Measurements from ENCODE around the gene ZACN. TPM values are rescaled to one million over a fixed set of nuclear protein-coding genes. Genes with fewer than 3 reads are reported as not detected.

The ZACN gene
- polyA plus RNA-seq (2011; rRNA removed) (0.12 TPM in 1 of 2 replicates, not detected in the other), polyA plus RNA-seq (2017; fragmentation: RNase III; extraction: RNeasy Plus Mini Kit Qiagen cat#74134 plus additional on column Dnase treatment) (0.20 to 0.30 TPM (median 0.21 TPM) in 3 replicates), polyA minus RNA-seq (2011; rRNA and poly(A)+ RNA removed) (not detected in 2 replicates)
- polyA plus RNA-seq (2012; cell fraction: cytosol; rRNA removed): 0.03 and 0.04 TPM in 2 replicates
- polyA plus RNA-seq (2012; cell fraction: nucleus; rRNA removed): 0.24 and 0.30 TPM in 2 replicates

- FAIRE-seq (no peak), ATAC-seq (peak in 1 of 2 experiments; percentile 1; a peak in 3 of 6 replicates), DNase-seq (ENCODE audit: low read depth in 1 of 2, low spot score in 1 of 2) (no peak)
- Histone ChIP-seq H3K4me3 (no peak within 1 kb of the TSS), H3K27ac (no peak within 1 kb of the TSS; a peak in 1 of 6 replicates), H3K9me3 (no peaks in the 10 kb centered on the region), H3K4me1 (peaks cover 18% of the 10 kb centered on the region), H3K4me2 (no peak within 1 kb of the TSS)
- ChIA-PET POLR2A (interaction anchor here (0.8 to 1.2 kb wide), 2 partner anchors 17 to 24 kb away, joined by 4 to 5 read pairs; partner anchors contain the start of gene EXOC7), CTCF (interaction anchor here (0.8 to 4.4 kb wide), 6 partner anchors 10 to 74 kb away, joined by 3 to 15 read pairs (median 4); no protein-coding TSS in a partner anchor)
- WGBS (ENCODE audit: missing lambda C conversion rate): 50% methylated on average over 17 of the region's 17 CpGs
- no peak for TF ChIP-seq MAX (IDR thresholded peaks at IDR 0.05)
- TF ChIP-seq NPAS2 (CRISPR knock-in tag; IDR thresholded peaks at IDR 0.05; ENCODE audit: borderline replicate concordance): no peak
- TF ChIP-seq CBX2 (IDR thresholded peaks at IDR 0.05; ENCODE audit: borderline replicate concordance, low read depth): no peak
- no peak for TF ChIP-seq NFE2L2 (conservative IDR thresholded peaks at IDR 0.05; ENCODE audit: low read length)
- no peak for TF ChIP-seq EP300 (IDR thresholded peaks at IDR 0.05)
- TF ChIP-seq TP53 (CRISPR knock-in tag; IDR thresholded peaks at IDR 0.05): no peak
- TF ChIP-seq HOXB13 (CRISPR knock-in tag; IDR thresholded peaks at IDR 0.05; ENCODE audit: low read depth): no peak
These were observed at the start of gene ZACN for GRCh38 chr17:76078860-76079534. Gene ZACN (plus strand): TSS chr17:76079182. CDS start chr17:76079265, 83 bp downstream.

- 83% methylated on average over 20 of the region's 20 CpGs for WGBS (ENCODE audit: missing lambda C conversion rate)
- no peak for DNase-seq (ENCODE audit: low read depth in 1 of 2, low spot score in 1 of 2)
- Histone ChIP-seq H3K4me1 (peaks cover 19% of the 10 kb centered on the region), H3K4me2 (no peak overlapping the region), H3K4me3 (no peak overlapping the region), H3K9me3 (no peaks in the 10 kb centered on the region), H3K27ac (no peak overlapping the region)
- ChIA-PET POLR2A (no interaction called here), CTCF (interaction anchor here (0.7 to 23.8 kb wide), 9 partner anchors 9 to 248 kb away, joined by 3 to 357 read pairs (median 3); partner anchors contain the start of gene GALR2)
- TF ChIP-seq RNF2 (IDR thresholded peaks at IDR 0.05; ENCODE audit: borderline replicate concordance, low read depth) (no peak), HOXA7 (CRISPR knock-in tag; IDR thresholded peaks at IDR 0.05) (no peak), HMGXB4 (CRISPR knock-in tag; IDR thresholded peaks at IDR 0.05; ENCODE audit: borderline replicate concordance) (no peak), HES2 (IDR thresholded peaks at IDR 0.05) (no peak), GATA3 (IDR thresholded peaks at IDR 0.05; ENCODE audit: borderline replicate concordance) (no peak), RAD21 (conservative IDR thresholded peaks at IDR 0.05 in 1 of 2, IDR thresholded peaks at IDR 0.05 in 1 of 2) (no peak)
- FAIRE-seq: no peak
- peak; percentile 44 to 49 for ATAC-seq
These were observed 46.8 kb upstream of the ZACN start for GRCh38 chr17:76032073-76032779.

GRCh38 chr17:76032780-76033108 lies 46.2 kb upstream of the ZACN start:
- ATAC-seq: no peak
- TF ChIP-seq ELK1 (IDR thresholded peaks at IDR 0.05; ENCODE audit: low read depth, low read length) (no peak), MAX (IDR thresholded peaks at IDR 0.05) (no peak), POLR2A (IDR thresholded peaks at IDR 0.05; ENCODE audit: low read length) (no peak), USF2 (IDR thresholded peaks at IDR 0.05) (no peak), EHF (CRISPR knock-in tag; IDR thresholded peaks at IDR 0.05) (no peak), HMGXB4 (CRISPR knock-in tag; IDR thresholded peaks at IDR 0.05; ENCODE audit: borderline replicate concordance) (no peak), HEYL (CRISPR knock-in tag; IDR thresholded peaks at IDR 0.05) (no peak), HDAC2 (IDR thresholded peaks at IDR 0.05) (no peak), NR3C1 (IDR thresholded peaks at IDR 0.05) (no peak), HOXB13 (CRISPR knock-in tag; IDR thresholded peaks at IDR 0.05; ENCODE audit: low read depth) (no peak), NPAS2 (CRISPR knock-in tag; IDR thresholded peaks at IDR 0.05; ENCODE audit: borderline replicate concordance) (no peak)
- ChIA-PET POLR2A (interaction anchor here (1.9 kb wide), 1 partner anchor 40 kb away, joined by 4 read pairs; the partner anchor contains the start of gene SRP68), CTCF (interaction anchor here (0.7 to 23.8 kb wide), 7 partner anchors 8 to 247 kb away, joined by 3 to 357 read pairs (median 5); partner anchors contain the start of gene GALR2)
- H3K4me2 ChIP-seq: no peak overlapping the region
- no peak overlapping the region for H3K27ac ChIP-seq
- H3K9me3 ChIP-seq: no peaks in the 10 kb centered on the region
- H3K4me3 ChIP-seq: no peak overlapping the region
- WGBS (ENCODE audit: missing lambda C conversion rate): 90% methylated on average over 5 of the region's 5 CpGs
- FAIRE-seq: no peak
- DNase-seq (ENCODE audit: low read depth in 1 of 2, low spot score in 1 of 2): no peak
- H3K4me1 ChIP-seq: peaks cover 16% of the 10 kb centered on the region
